K562 (cell line): ENCODE results near the gene ARL3. TPM values are rescaled to one million over a fixed set of nuclear protein-coding genes. Genes with fewer than 3 reads are reported as not detected.

Source experiments
- ASH1L ChIP-seq: fragments of 450-650 bp; IDR thresholded peaks from 2 replicates; pipeline ENCODE4 v1.6.1; 2018; ENCODE audit warnings: borderline replicate concordance, mild to moderate bottlenecking, low read depth; ENCODE audit not compliant: partially characterized antibody
- BCOR ChIP-seq: fragments of 450-650 bp; IDR thresholded peaks from 2 replicates; pipeline ENCODE4 v1.6.1; 2016
- CEBPG ChIP-seq, 3 experiments: fragments of 200-800 bp in 1 of 3; sonication (Bioruptor generic) in 1 of 3; sonication (generic) in 1 of 3; formaldehyde crosslinking in 1 of 3; IDR thresholded peaks in 2 of 3; conservative IDR thresholded peaks in 1 of 3; 2 replicates each; pipeline versions ENCODE4 v1.6.1 to v1.8.0; 2016 to 2022; ENCODE audit warnings: missing compliant biosample characterization in 2 of 3, missing genetic modification characterization in 2 of 3, mild to moderate bottlenecking in 1 of 3, missing genetic modification reagents in 1 of 3
- HDGF ChIP-seq: fragments of 450-650 bp; IDR thresholded peaks from 2 replicates; pipeline ENCODE4 v1.6.1; 2016
- HLTF ChIP-seq: fragments of 450-650 bp; IDR thresholded peaks from 2 replicates; pipeline ENCODE4 v1.6.1; 2016
- ILK ChIP-seq: fragments of 450-650 bp; IDR thresholded peaks from 2 replicates; pipeline ENCODE4 v1.6.1; 2016; ENCODE audit warnings: missing genetic modification characterization, low read depth, mild to moderate bottlenecking, missing compliant biosample characterization, moderate library complexity, borderline replicate concordance
- KDM2B ChIP-seq: fragments of 250-450 bp; sonication (Bioruptor Pico); IDR thresholded peaks from 2 replicates; pipeline ENCODE4 v1.8.0; 2021; ENCODE audit warnings: mild to moderate bottlenecking, moderate library complexity
- MAFF ChIP-seq: IDR thresholded peaks from 2 replicates; pipeline ENCODE4 v1.6.1; 2012; ENCODE audit warnings: low read length, improper control_type of control experiment
- MBD2 ChIP-seq: sonication (generic); IDR thresholded peaks from 2 replicates; pipeline ENCODE4 v1.6.1; 2016; ENCODE audit warnings: low read depth, borderline replicate concordance
- MTA3 ChIP-seq: fragments of 450-650 bp; formaldehyde crosslinking; IDR thresholded peaks from 2 replicates; pipeline ENCODE4 v1.6.1; 2017; ENCODE audit warnings: mild to moderate bottlenecking, borderline replicate concordance
- NBN ChIP-seq: fragments of 450-650 bp; IDR thresholded peaks from 2 replicates; pipeline ENCODE4 v1.6.1; 2016; ENCODE audit warnings: low read depth, mild to moderate bottlenecking
- NCOR1 ChIP-seq: fragments of 450-650 bp; IDR thresholded peaks from 2 replicates; pipeline ENCODE4 v1.6.1; 2016; ENCODE audit warnings: mild to moderate bottlenecking, moderate library complexity
- POLR2A ChIP-seq: fragments of 450-650 bp; conservative IDR thresholded peaks from 2 replicates; pipeline ENCODE4 v1.6.1; 2016
- U2AF2 ChIP-seq: fragments of 200-400 bp; formaldehyde crosslinking; optimal IDR thresholded peaks from 2 replicates; pipeline ENCODE3; 2017; ENCODE audit warnings: low read depth, mild to moderate bottlenecking, low read length
- ZNF146 ChIP-seq: IDR thresholded peaks from one replicate; pipeline ENCODE4 v1.6.1; 2018; ENCODE audit warnings: missing compliant biosample characterization; ENCODE audit not compliant: unreplicated experiment
- ZNF253 ChIP-seq: fragments of 250-450 bp; sonication (Bioruptor Pico); conservative IDR thresholded peaks from 2 replicates; pipeline ENCODE4 v1.6.1; 2021; ENCODE audit warnings: mild to moderate bottlenecking
- ZNF551 ChIP-seq: fragments of 250-450 bp; sonication (Bioruptor Pico); IDR thresholded peaks from 2 replicates; pipeline ENCODE4 v1.5.0; 2021; ENCODE audit warnings: mild to moderate bottlenecking, moderate library complexity
- ZNF717 ChIP-seq: fragments of 250-450 bp; sonication (Bioruptor Pico); IDR thresholded peaks from 2 replicates; pipeline ENCODE4 v1.5.0; 2021
- polyA plus RNA-seq, 8 experiments: library from polyadenylated mRNA; depleted of rRNA in 4 of 8; stranded (reverse) in 5 of 8; unstranded in 3 of 8; fragments of >200 nt; fragmentation: Nextera tagmentation in 2 of 8; fragmentation: Illumina TruSeq in 1 of 8; extraction: Ambion mirVana in 2 of 8; extraction: Trizol in 1 of 8; gene quantifications; 2 replicates each; pipeline versions ENCODE4 v1.2.1 to v1.2.3, GENCODE V29; 2011 to 2014; ENCODE audit warnings: inconsistent platforms in 1 of 8, missing spikeins in 1 of 8
- total RNA-seq, 7 experiments: library from RNA; depleted of rRNA in 6 of 7; stranded (reverse); fragments of >200 nt in 6 of 7; fragmentation: Illumina TruSeq in 2 of 7; extraction: Trizol in 2 of 7; gene quantifications; 2 replicates each; pipeline versions ENCODE4 v1.2.1 to v1.2.3, GENCODE V29; 2011 to 2021; ENCODE audit warnings: low replicate concordance in 1 of 7
- TF ChIP-seq, protein P1 (sequence below), 2 experiments: fragments of 450-650 bp in 1 of 2; sonication (generic) in 1 of 2; formaldehyde crosslinking in 1 of 2; IDR thresholded peaks; 2 replicates each; pipeline versions ENCODE4 v1.7.1 to v1.9.0; 2016 to 2022; ENCODE audit warnings: inconsistent platforms in 1 of 2, mild to moderate bottlenecking in 1 of 2, missing genetic modification reagents in 1 of 2
- TF ChIP-seq, protein P2 (sequence below): fragments of 250-450 bp; sonication (Bioruptor Pico); IDR thresholded peaks from 2 replicates; pipeline ENCODE4 v1.8.0; 2021; ENCODE audit warnings: moderate library complexity, mild to moderate bottlenecking, inconsistent platforms

Gene ARL3
- total and polyA plus RNA-seq, 9 of the 15 experiments (the other 6 are each of a cell fraction or from before 2014, with no cell fraction given) = 2.9 to 8.9 (median 4.8) TPM

DNA sequence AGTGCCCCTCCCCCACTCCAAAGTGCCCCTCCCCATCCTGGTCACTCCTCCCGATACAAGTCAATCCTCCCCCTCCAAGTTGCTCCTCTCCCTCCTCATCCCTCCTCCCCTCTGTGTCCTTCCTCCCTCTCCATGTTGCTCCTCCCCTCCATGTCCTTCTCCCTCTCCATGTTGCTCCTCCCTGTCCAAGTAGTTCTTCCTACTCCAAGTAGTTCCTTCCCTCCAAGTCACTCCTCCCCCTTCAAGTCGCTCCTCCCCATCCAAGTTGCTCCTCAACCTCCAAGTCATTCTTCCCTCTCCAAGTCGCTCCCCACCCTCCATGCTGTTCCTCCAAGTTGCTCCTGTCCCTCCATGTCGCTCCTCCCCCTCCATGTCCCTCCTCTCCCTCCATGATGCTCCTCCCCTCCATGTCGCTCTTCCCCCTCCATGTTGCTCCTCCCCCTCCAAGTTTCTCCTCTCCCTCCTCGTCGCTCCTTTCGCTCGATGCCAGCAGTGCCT, 20.9 kb upstream of the ARL3 start (continued):
- TF ChIP-seq, protein P1, sequence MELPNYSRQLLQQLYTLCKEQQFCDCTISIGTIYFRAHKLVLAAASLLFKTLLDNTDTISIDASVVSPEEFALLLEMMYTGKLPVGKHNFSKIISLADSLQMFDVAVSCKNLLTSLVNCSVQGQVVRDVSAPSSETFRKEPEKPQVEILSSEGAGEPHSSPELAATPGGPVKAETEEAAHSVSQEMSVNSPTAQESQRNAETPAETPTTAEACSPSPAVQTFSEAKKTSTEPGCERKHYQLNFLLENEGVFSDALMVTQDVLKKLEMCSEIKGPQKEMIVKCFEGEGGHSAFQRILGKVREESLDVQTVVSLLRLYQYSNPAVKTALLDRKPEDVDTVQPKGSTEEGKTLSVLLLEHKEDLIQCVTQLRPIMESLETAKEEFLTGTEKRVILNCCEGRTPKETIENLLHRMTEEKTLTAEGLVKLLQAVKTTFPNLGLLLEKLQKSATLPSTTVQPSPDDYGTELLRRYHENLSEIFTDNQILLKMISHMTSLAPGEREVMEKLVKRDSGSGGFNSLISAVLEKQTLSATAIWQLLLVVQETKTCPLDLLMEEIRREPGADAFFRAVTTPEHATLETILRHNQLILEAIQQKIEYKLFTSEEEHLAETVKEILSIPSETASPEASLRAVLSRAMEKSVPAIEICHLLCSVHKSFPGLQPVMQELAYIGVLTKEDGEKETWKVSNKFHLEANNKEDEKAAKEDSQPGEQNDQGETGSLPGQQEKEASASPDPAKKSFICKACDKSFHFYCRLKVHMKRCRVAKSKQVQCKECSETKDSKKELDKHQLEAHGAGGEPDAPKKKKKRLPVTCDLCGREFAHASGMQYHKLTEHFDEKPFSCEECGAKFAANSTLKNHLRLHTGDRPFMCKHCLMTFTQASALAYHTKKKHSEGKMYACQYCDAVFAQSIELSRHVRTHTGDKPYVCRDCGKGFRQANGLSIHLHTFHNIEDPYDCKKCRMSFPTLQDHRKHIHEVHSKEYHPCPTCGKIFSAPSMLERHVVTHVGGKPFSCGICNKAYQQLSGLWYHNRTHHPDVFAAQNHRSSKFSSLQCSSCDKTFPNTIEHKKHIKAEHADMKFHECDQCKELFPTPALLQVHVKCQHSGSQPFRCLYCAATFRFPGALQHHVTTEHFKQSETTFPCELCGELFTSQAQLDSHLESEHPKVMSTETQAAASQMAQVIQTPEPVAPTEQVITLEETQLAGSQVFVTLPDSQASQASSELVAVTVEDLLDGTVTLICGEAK (IDR thresholded peaks at IDR 0.05) = no peak
- TF ChIP-seq, protein P1 (CRISPR knock-in tag; IDR thresholded peaks at IDR 0.05) = no peak
- 0 out of 2 replicates have a peak, but pooled peaks have one; percentile 59 for TF ChIP-seq NBN
- no peak for TF ChIP-seq KDM2B (CRISPR knock-in tag)
- no peak for TF ChIP-seq U2AF2
- TF ChIP-seq ZNF253 (CRISPR knock-in tag) = no peak
- TF ChIP-seq MTA3 = no peak
- no peak for TF ChIP-seq ZNF146
- TF ChIP-seq ASH1L = no peak
- TF ChIP-seq ZNF717 = no peak
- TF ChIP-seq MAFF = no peak
- TF ChIP-seq BCOR = 0 out of 2 replicates have a peak, but pooled peaks have one; percentile 9
- no peak for TF ChIP-seq NCOR1
- peak; percentile 97; the same call in 1 of the 2 replicates for TF ChIP-seq HDGF
- TF ChIP-seq, protein P2, sequence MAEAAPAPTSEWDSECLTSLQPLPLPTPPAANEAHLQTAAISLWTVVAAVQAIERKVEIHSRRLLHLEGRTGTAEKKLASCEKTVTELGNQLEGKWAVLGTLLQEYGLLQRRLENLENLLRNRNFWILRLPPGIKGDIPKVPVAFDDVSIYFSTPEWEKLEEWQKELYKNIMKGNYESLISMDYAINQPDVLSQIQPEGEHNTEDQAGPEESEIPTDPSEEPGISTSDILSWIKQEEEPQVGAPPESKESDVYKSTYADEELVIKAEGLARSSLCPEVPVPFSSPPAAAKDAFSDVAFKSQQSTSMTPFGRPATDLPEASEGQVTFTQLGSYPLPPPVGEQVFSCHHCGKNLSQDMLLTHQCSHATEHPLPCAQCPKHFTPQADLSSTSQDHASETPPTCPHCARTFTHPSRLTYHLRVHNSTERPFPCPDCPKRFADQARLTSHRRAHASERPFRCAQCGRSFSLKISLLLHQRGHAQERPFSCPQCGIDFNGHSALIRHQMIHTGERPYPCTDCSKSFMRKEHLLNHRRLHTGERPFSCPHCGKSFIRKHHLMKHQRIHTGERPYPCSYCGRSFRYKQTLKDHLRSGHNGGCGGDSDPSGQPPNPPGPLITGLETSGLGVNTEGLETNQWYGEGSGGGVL (CRISPR knock-in tag) = no peak
- 0 out of 2 replicates have a peak, but pooled peaks have one; percentile 30 for TF ChIP-seq POLR2A
- no peak for TF ChIP-seq MBD2
- peak; percentile 90 for TF ChIP-seq HLTF
- TF ChIP-seq ILK = no peak
- TF ChIP-seq CEBPG (CRISPR knock-in tag; IDR thresholded peaks at IDR 0.05) = no peak
- no peak for TF ChIP-seq CEBPG (tag; conservative IDR thresholded peaks at IDR 0.05 in 1 of 2, IDR thresholded peaks at IDR 0.05 in 1 of 2)
- no peak for TF ChIP-seq ZNF551 (CRISPR knock-in tag)
